Esophagus squamous epithelium (tissue), 5 donors: ENCODE data around the gene BTNL3. TPM values are rescaled to one million over a fixed set of nuclear protein-coding genes. Genes with fewer than 3 reads are reported as not detected.

ENCODE experiments used
- DNase-seq: peaks from one replicate; lab custom pipeline; 2025; lab: John Stamatoyannopoulos, UW
- H3K27ac ChIP-seq, 4 donors: fragments of 200-600 bp; sonication (generic); one replicate each; pipeline ENCODE4 v1.5.1; 2016 to 2019; ENCODE audit warnings: mild to moderate bottlenecking in 1 of 4
- H3K27me3 ChIP-seq, 4 donors: fragments of 200-600 bp; sonication (generic); 1 replicate in 3 of 4; 2 replicates in 1 of 4; pipeline versions ENCODE4 v1.5.1 to v1.6.0; 2017 to 2021; ENCODE audit warnings: antibody characterized with exemption in 1 of 4
- H3K36me3 ChIP-seq, 3 donors: fragments of 200-600 bp; sonication (generic); one replicate each; pipeline ENCODE4 v1.5.1; 2016 to 2019
- H3K4me1 ChIP-seq, 3 donors: fragments of 200-600 bp; sonication (generic); one replicate each; pipeline ENCODE4 v1.5.1; 2017 to 2019
- H3K4me3 ChIP-seq, 4 donors: fragments of 200-600 bp; sonication (generic); 1 replicate in 3 of 4; 2 replicates in 1 of 4; pipeline ENCODE4 v1.5.1; 2016 to 2019; ENCODE audit warnings: mild to moderate bottlenecking in 2 of 4, moderate library complexity in 1 of 4
- H3K9me3 ChIP-seq, 3 donors: fragments of 200-600 bp; sonication (generic); one replicate each; pipeline ENCODE4 v1.5.1; 2016 to 2019
- POLR2A ChIP-seq, 4 donors: fragments of 450-650 bp; IDR thresholded peaks; one replicate each; pipeline ENCODE4 v1.6.1; 2017; ENCODE audit warnings: antibody characterized with exemption in 4 of 4, mild to moderate bottlenecking in 4 of 4, moderate library complexity in 3 of 4
- WGBS, 2 donors: methylation state at CpG; one replicate each; pipeline ENCODE4 v1.1.5; 2018; 5-methylcytosine and 5-hydroxymethylcytosine counted together
- intact Hi-C: fragments of 100-400 bp; cut with DNase I; formaldehyde crosslinking; loops from one replicate; pipeline ENCODE4 v1.15.0; 2022
- total RNA-seq, 4 donors: library from RNA; depleted of rRNA; stranded (reverse); fragments of >200 nt; gene quantifications; one replicate each; pipeline ENCODE4 v1.1.0, GENCODE V29; 2016
- TF ChIP-seq, protein P1 (sequence below), 6 experiments: fragments of 450-650 bp in 4 of 6; fragments of 200-600 bp in 2 of 6; sonication (generic) in 2 of 6; IDR thresholded peaks; one replicate each; pipeline ENCODE4 v1.5.1; 2016 to 2019; ENCODE audit warnings: antibody characterized with exemption in 6 of 6, mild to moderate bottlenecking in 4 of 6, moderate library complexity in 4 of 6
- donor health status: DM: yes; HTN: yes; CAD: no.

BTNL3 gene
- total RNA-seq, 4 donors from 2014 or later, result not detected

DNA sequence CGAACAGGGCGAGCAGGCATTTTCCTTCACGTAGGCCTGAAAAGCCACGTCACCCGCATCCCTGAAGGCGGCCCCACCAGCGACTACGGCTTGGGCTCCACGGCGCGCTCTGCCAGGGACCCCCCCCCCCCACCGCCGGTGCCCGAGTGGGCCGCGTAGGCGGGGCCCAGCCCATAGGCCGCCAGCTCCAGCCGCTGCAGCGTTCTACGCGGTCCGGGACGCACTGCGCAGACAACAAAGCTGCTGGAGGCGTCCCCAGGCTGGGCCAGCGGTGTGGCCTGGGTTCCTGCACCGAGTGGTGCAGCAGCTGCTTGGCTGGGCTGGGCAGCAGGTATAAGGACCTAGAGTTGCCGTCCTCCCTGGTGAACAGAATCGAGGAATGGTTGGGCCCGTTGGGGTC is 18.3 kb upstream of the BTNL3 start:
- intact Hi-C loops, result no loop called here
- WGBS, 2 donors, result 100% methylated on average over 8 of the region's 31 CpGs; no CpG with 5 or more reads in 1 of the 2 donors
- TF ChIP-seq POLR2A (IDR thresholded peaks at IDR 0.05), result no peak
- TF ChIP-seq, protein P1, sequence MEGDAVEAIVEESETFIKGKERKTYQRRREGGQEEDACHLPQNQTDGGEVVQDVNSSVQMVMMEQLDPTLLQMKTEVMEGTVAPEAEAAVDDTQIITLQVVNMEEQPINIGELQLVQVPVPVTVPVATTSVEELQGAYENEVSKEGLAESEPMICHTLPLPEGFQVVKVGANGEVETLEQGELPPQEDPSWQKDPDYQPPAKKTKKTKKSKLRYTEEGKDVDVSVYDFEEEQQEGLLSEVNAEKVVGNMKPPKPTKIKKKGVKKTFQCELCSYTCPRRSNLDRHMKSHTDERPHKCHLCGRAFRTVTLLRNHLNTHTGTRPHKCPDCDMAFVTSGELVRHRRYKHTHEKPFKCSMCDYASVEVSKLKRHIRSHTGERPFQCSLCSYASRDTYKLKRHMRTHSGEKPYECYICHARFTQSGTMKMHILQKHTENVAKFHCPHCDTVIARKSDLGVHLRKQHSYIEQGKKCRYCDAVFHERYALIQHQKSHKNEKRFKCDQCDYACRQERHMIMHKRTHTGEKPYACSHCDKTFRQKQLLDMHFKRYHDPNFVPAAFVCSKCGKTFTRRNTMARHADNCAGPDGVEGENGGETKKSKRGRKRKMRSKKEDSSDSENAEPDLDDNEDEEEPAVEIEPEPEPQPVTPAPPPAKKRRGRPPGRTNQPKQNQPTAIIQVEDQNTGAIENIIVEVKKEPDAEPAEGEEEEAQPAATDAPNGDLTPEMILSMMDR (IDR thresholded peaks at IDR 0.05), result no peak

DNA sequence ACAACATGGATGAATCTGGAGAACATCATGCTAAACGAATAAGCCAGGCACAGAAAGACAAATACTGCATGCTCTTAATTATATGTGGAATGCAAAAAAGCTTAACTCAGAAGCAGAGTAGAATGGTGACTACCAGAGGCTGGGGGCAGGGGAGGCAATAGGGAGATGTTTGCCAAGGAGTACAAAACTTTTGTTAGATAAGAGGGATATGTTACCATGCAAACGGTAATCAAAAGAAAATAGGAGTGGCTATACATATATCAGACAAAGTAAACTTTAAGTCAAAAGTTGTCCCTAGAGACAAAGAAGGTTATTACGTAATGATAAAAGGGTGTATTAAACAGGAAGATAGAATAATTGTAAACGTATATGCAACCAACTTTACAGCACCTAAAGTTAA is 17.8 kb upstream of the BTNL3 start:
- Histone ChIP-seq H3K9me3 (no peaks in the 10 kb centered on the region), H3K4me1 (no peaks in the 10 kb centered on the region), H3K27me3 (peaks cover 0 to 3% (median 0%) of the 10 kb centered on the region in 4 donors), H3K36me3 (no peaks in the 10 kb centered on the region), H3K4me3 (no peak overlapping the region), H3K27ac (no peak overlapping the region)
- intact Hi-C loops, result no loop called here
- DNase-seq, result no peak
- TF ChIP-seq, protein P1 (IDR thresholded peaks at IDR 0.05), result no peak
- no peak for TF ChIP-seq POLR2A (IDR thresholded peaks at IDR 0.05)
- WGBS, 2 donors, result 24 to 33% methylated on average over 4 of the region's 4 CpGs

More for the DNA sequence above, 18.3 kb upstream of the BTNL3 start:
- Histone ChIP-seq H3K4me3 (no peak overlapping the region), H3K27me3 (peaks cover 0 to 3% (median 0%) of the 10 kb centered on the region in 4 donors), H3K36me3 (no peaks in the 10 kb centered on the region), H3K27ac (no peak overlapping the region), H3K4me1 (no peaks in the 10 kb centered on the region), H3K9me3 (no peaks in the 10 kb centered on the region)
- no peak for DNase-seq

DNA sequence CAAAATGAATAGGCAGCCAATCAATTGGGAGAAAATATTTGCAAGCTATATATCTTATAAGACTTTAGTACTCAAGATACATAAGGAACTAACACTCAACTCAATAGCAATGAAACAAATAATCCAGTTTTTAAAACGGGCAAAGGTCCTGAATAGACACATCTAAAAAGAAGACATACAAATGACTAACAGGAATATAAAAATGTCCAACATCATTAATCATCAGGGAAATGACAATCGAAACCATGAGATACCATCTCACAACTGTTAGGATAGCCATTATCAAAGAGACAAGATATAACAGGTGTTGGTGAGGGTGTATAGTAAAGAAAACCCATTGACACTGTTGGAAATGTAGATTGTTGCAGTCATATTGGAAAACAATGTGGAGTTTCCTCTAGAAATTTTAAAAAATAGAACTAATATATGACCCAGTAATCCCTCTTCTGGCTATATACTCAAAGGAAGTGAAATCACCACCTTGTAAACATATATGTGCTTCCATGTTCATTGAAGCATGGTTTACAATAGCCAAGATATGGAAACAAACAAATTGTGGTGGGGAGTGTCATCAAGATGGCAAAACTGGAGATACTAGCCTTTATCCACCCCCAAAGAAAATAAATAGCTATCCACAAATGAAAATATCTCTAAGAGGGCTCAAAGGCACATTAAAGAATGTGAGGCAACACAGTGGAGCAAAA is 13.9 kb upstream of the BTNL3 start:
- TF ChIP-seq, protein P1 (IDR thresholded peaks at IDR 0.05), result no peak
- TF ChIP-seq POLR2A (IDR thresholded peaks at IDR 0.05), result no peak
- Histone ChIP-seq H3K36me3 (no peaks in the 10 kb centered on the region), H3K9me3 (no peaks in the 10 kb centered on the region), H3K27me3 (no peaks in the 10 kb centered on the region), H3K27ac (no peak overlapping the region), H3K4me3 (no peak overlapping the region), H3K4me1 (no peaks in the 10 kb centered on the region)
- intact Hi-C loops, result no loop called here
- no peak for DNase-seq
- WGBS, 2 donors, result 53 to 72% methylated on average over 2 of the region's 2 CpGs

DNA sequence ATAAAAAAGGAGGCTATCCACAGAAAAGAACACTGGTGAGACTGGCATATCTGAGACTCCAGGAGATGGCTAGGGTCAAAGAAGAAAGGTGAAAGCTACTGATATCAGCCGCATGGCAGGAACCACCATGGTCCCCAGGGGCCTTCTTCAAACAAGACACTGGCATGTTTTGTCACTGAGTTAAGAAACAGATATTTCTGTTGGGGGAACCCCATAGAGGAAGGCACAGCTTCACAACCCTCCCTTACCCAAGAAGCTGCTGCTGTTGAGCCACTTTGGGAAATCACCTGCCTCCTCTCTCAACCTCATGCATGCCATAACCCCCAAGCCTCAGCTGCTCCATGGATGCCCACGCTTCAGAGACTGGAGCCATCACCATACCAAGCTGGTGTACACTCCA is 13.3 kb upstream of the BTNL3 start:
- Histone ChIP-seq H3K4me1 (no peaks in the 10 kb centered on the region), H3K27ac (no peak overlapping the region), H3K9me3 (no peaks in the 10 kb centered on the region), H3K36me3 (no peaks in the 10 kb centered on the region), H3K4me3 (no peak overlapping the region), H3K27me3 (no peaks in the 10 kb centered on the region)
- 73 to 100% methylated on average over 1 to 2 of the region's 2 CpGs for WGBS, 2 donors
- TF ChIP-seq, protein P1 (IDR thresholded peaks at IDR 0.05), result no peak
- TF ChIP-seq POLR2A (IDR thresholded peaks at IDR 0.05), result no peak
- no peak for DNase-seq
- intact Hi-C loops, result no loop called here

DNA sequence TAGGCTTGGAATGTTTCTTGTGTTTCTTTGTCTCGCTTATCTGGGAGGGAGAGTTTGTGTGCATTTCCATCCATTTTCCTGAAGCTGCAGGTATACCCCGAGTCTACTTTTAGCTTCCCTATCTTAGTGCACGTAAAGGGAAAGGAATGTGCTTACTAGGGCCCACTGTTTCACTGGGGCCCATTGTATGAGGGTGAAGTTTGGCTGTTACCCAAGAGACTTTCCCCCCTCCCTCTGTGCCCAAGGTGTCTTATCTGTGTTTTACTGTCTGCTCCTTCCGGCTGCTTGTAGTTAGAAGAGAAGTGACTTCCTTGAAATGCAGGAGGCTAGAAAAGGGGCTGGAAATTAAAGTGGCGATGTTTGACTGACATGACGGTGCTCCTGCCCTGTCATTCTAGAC is 12.1 kb upstream of the BTNL3 start:
- TF ChIP-seq, protein P1 (IDR thresholded peaks at IDR 0.05), result no peak
- no peak for TF ChIP-seq POLR2A (IDR thresholded peaks at IDR 0.05)
- 54 to 65% methylated on average over 3 to 6 of the region's 6 CpGs for WGBS, 2 donors
- Histone ChIP-seq H3K9me3 (no peaks in the 10 kb centered on the region), H3K36me3 (no peaks in the 10 kb centered on the region), H3K27me3 (no peaks in the 10 kb centered on the region), H3K27ac (no peak overlapping the region), H3K4me1 (no peaks in the 10 kb centered on the region), H3K4me3 (no peak overlapping the region)
- intact Hi-C loops, result no loop called here
- DNase-seq, result no peak
